NCI-H1694 treated with DMSO at 0.1 percent for 48 hours (cell line): ENCODE results near the gene GCNA.
"Not testable (repeated sequence)": the region's sequence is repeated elsewhere in the genome, so short reads cannot be mapped to it uniquely, and the experiment has no call there.

ENCODE experiments used
- DNase-seq: peaks from one replicate; lab custom pipeline; 2025; lab: John Stamatoyannopoulos, UW

GCNA gene

DNA sequence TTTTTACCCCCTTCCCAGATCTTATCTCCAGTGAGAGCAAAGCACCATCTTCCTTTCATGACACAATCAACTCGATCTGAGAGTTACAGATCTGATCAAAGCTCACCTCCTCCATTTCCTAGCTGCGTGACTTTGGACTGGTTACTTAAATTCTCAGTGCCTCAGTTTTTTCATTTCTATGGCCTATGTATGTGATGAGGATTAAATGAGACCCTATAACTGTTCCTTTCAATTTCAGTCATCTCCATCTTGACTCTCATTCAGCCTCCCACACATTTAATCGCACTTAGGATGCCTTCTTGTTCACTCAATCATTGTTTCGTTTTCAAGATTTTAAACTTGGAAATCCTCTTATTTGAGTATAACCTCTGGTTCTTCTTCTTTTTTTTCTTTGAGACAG is 60.2 kb downstream of the GCNA start:
- no peak for DNase-seq

DNA sequence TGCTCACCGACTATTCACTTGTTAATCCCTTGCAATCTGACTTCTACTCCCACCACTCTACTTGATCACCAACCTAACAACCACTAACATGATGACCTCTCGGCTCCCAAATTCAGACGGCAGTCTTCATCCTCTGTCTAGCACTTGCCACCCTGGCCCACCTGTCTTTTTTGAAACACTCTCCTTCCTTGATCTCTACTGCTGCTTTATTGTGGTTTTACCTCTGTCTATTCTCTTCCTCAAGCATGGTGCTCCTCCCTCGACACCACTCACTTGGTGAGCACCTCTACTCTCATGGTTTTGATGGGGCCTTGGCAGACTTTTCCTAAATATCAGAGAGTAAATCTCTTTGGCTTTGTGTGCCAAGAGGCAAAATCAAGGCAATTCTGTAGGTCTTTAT is 61.8 kb downstream of the GCNA start:
- DNase-seq, result no peak

DNA sequence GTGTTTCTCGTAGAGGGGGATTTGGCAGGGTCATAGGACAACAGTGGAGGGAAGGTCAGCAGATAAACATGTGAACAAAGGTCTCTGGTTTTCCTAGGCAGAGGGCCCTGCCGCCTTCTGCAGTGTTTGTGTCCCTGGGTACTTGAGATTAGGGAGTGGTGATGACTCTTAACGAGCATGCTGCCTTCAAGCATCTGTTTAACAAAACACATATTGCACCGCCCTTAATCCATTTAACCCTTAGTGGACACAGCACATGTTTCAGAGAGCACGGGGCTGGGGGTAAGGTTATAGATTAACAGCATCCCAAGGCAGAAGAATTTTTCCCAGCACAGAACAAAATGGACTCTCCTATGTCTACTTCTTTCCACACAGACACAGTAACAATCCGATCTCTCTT is 66.2 kb downstream of the GCNA start:
- not testable (repeated sequence) for DNase-seq

DNA sequence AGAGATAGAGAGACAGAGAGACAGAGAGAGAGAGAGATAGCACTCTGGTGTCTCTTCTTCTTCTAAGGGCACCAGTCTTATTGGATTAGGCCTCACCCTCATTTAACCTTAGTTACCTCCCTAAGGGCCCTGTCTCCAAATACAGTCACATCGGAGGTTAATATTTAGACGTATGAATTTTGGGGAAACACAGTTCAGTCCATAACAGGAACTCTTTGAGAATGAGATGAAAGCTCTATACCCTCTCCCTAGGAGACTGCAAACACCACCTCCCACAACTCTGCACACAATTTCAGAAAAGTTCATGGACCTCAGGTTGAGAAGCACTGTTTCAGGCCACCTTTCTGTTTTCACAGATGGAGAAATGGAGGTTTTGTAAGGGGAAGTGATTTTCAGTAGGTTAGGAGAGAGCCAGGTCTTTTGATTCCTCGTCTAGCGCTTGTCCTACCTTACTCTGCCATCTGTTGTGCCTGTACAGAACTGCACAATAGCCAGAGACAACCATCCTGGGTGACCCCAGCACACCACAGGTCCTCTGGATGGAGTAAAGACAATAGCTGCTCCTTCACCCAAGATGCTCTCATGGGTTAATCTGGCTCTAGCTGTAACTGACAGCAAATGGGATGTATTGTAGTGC is 72.2 kb downstream of the GCNA start:
- no peak for DNase-seq

DNA sequence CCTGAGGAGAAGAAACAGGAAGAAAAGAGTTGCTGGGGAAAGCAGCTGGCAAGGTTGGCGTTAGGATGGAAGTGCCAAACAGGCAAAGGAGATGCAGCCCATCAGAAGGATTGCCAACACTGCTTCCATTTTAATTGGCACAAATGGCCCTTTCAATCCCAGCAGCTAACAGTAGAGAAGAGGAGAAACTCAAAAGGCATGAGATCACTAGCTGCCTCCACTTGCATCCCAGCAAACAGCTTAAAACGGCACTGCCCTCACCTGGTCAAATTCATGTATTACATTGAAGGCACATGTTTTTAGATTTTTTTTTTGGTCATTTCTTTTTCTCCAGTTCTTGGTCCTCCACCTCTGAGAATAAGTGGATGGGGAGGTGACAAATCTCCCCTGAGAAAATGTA is 74.2 kb downstream of the GCNA start:
- DNase-seq, result peak; percentile 37

DNA sequence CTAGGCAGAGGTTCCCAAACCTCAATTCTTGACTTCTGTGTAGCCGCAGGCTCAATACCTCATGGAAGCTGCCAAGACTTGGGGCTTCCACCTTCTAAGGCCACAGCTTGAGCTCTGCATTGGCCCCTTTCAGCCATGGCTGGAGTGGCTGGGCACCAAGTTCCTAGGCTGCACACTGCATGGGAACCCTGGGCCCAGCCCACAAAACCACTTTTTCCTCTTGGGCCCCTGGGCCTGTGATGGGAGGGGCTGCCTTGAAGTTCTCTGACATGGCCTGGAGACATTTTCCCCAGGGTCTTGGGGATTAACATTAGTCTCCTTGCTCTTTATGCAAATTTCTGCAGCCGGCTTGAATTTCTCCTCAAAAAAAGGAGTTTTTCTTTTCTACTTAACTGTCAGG is 75.1 kb downstream of the GCNA start:
- DNase-seq, result no peak

DNA sequence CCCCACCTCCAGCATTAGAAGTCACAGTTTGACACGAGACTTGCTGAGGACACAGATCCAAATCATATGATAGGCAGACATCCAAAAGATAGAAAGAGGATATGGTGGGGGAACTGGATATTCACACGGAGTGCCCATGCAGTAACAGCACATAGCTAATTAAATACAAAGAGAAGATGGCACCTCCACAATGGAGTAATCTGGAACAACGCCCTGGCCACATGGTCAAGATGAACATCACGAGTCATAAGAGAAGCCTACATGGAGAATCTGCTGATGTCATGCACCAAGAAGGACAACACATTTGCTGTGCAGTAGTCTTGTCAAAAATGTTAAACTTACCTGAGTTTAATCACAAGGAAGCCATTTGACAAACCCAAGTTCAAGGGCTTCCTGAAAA is 79.0 kb downstream of the GCNA start:
- no peak for DNase-seq

DNA sequence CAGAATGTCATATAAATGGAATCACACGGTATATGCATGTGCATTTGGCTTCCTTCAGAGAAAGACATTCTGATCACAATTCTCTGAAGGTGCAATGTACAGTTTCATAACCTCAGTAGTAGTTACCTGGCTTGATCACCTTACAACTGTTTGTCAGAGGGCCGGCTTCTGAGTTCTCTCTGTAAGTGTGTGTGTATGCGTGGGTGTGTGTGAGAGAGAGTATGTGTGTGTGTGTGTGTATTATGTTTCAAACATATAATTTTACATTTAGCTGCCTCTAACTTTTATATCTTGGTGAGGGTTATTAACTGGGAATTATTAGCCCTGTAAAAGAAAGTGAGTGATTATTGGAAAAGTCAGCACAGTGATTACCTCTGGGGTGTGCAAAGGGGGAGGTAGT is 81.1 kb downstream of the GCNA start:
- DNase-seq, result no peak

DNA sequence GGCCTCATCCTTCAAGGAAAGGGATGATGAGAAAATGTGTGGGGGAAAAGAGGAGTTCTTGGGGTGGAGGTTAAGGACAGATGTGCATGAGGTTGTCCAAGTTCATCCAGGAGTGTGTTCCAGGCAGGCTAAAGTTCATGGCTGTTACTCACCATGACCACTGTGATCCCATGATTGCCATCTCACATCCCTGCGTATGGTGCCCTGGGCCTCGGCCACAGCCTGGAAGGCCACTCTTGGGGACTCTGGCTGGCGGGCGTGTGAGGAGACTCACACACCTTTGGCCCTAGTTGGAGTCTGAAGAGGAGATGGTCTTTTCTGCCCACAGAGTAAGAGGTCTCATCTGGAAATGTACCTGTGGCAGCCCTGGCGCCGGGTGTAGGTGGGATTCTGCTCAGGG is 81.7 kb downstream of the GCNA start:
- no peak for DNase-seq

DNA sequence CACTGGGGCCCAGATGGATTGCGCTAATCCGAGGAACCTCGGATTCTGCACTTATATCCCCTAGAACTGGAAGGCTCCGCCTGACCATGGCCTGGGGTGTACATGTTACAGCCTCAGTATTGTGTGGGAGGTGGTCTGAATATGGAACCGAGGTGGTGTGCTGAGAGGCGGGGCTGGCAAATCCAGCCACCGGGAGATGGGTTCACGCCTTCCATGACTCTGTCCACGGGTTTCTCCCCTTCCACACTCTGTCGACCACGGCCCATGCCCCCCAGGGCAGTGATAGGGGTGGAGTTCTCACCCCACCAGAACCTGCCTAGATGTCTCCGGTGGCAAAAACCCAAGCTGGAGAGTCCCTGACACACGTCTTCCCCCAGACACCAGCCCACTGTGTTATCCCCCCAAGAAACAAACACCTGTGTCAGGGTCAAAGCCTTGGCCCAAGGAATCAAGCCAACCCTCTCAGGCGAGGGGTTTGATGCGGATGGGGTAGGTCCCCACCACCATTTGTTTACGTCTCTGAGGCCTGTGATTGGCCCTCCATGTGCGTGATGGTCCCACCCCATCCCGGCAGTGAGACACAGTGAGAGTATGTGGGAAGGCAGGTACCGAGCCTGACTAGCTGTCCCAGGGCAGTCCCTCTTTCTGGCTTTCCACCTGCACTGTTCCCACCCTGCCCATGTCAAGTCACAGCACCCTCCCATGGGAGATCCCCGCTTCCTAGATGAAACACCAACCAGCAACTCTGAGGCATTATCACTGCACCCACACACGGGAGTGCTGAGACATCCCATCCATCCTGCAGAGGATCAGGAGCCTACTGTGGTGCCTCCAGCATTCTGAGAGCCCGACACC is 82.6 kb downstream of the GCNA start:
- no peak for DNase-seq

DNA sequence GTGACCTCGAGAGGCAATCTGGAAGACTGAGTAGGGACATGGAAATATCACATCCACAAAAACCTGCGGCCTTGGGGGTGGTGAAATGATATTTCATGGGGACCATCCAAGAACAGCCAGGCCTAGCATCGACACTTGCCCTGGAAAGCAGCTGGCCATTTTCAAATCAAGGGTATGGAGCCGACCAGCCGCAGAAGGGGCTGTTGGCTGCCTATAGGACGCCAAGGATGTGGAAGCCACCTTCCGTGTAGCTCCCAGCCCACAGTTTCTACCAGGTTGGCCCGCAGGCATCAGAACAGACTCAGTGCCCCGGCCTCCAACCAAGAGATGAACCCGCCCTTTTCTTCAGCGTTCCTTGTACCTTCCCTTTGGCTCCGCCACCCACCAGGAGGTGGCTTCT is 83.7 kb downstream of the GCNA start:
- no peak for DNase-seq

DNA sequence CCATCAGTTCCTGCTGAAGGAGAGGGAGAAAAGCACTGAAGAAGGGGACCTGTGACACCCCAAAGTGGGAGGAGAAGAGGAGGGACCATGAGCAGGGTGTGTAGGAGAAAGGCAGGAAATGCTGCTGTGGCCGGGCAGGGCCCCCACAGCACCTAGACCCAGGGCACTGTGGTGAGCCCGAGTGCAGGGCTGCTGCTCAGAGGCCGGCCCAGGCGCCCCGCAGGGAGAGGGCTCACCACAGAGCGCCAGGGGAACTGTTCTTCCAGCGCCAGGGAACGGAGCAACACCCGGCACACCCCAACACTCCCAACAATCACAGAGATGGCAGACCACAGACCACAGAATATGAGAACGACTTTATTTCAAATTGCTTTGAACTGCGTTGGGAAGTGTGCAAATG is 84.4 kb downstream of the GCNA start:
- not testable (repeated sequence) for DNase-seq
